Pulmonary artery endothelial cell (primary cell): ENCODE measurements around the gene KRT3. TPM values are rescaled to one million over a fixed set of nuclear protein-coding genes. Genes with fewer than 3 reads are reported as not detected.
A peak's percentile ranks its signal among the peaks of the same experiment; 100 is the strongest.

Experiments used
- DNase-seq: peaks from one replicate; pipeline ENCODE4 v3.0.0-alpha.2; 2011; ENCODE audit warnings: low read depth, low spot score
- total RNA-seq: library from RNA; depleted of rRNA; stranded (reverse); fragments of >200 nt; gene quantifications from 2 replicates; pipeline ENCODE4 v1.2.3, GENCODE V29; 2014

KRT3 gene
- total RNA-seq = not detected in 2 replicates

GRCh38 chr12:52795694-52796428 is at the start of gene KRT3:
KRT3 (minus strand) TSS chr12:52796117; CDS start chr12:52796042, 75 bp downstream.
- DNase-seq = no peak

- DNase-seq = no peak
Observed at GRCh38 chr12:52844386-52844785, 48.5 kb upstream of the KRT3 start.

- DNase-seq = no peak
Observed at GRCh38 chr12:52839436-52840105, 43.7 kb upstream of the KRT3 start.

- DNase-seq = no peak
Observed at GRCh38 chr12:52838609-52839435, 42.9 kb upstream of the KRT3 start.

- no peak for DNase-seq
Observed at GRCh38 chr12:52837781-52838608, 42.1 kb upstream of the KRT3 start.

- peak; percentile 35 for DNase-seq
Observed at GRCh38 chr12:52837413-52837741, 41.5 kb upstream of the KRT3 start.

GRCh38 chr12:52836491-52837412 is 40.8 kb upstream of the KRT3 start:
- DNase-seq = no peak

GRCh38 chr12:52836042-52836466 is 40.1 kb upstream of the KRT3 start:
- DNase-seq = peak; percentile 30

GRCh38 chr12:52835271-52836041 is 39.5 kb upstream of the KRT3 start:
- no peak for DNase-seq

GRCh38 chr12:52834727-52835001 is 38.7 kb upstream of the KRT3 start:
- no peak for DNase-seq

GRCh38 chr12:52833922-52834726 is 38.2 kb upstream of the KRT3 start, which contains the start of gene KRT79:
KRT79 (minus strand) TSS chr12:52834311; CDS start chr12:52834260, 51 bp downstream.
- DNase-seq = no peak

- no peak for DNase-seq
Observed at GRCh38 chr12:52832985-52833905, 37.3 kb upstream of the KRT3 start.

- no peak for DNase-seq
Observed at GRCh38 chr12:52832451-52832850, 36.5 kb upstream of the KRT3 start.

- DNase-seq = no peak
Observed at GRCh38 chr12:52831251-52831650, 35.3 kb upstream of the KRT3 start.

GRCh38 chr12:52829986-52830770 is 34.3 kb upstream of the KRT3 start:
- no peak for DNase-seq

GRCh38 chr12:52828591-52829021 is 32.7 kb upstream of the KRT3 start:
- no peak for DNase-seq

- no peak for DNase-seq
Observed at GRCh38 chr12:52828156-52828555, 32.2 kb upstream of the KRT3 start.
